Esophagus (tissue), 2 donors: ENCODE data around the gene ADARB2. TPM values are rescaled to one million over a fixed set of nuclear protein-coding genes. Genes with fewer than 3 reads are reported as not detected.
"Not testable (repeated sequence)": the region's sequence is repeated elsewhere in the genome, so short reads cannot be mapped to it uniquely, and the experiment has no call there.

Source experiments
- H3K27ac ChIP-seq, 2 donors: one replicate each; pipeline ENCODE4 v1.5.1; 2013; ENCODE audit warnings: low read depth in 2 of 2, mild to moderate bottlenecking in 2 of 2, inconsistent platforms in 1 of 2, low read length in 1 of 2, moderate library complexity in 1 of 2
- H3K27me3 ChIP-seq, 2 donors: one replicate each; pipeline ENCODE4 v1.6.1; 2013; ENCODE audit warnings: low read length in 2 of 2, control low read depth in 1 of 2, mild to moderate bottlenecking in 1 of 2; ENCODE audit not compliant: insufficient read depth in 2 of 2, control insufficient read depth in 1 of 2
- H3K36me3 ChIP-seq, 2 donors: one replicate each; pipeline ENCODE4 v1.6.1; 2013; ENCODE audit warnings: low read length in 1 of 2; ENCODE audit not compliant: control insufficient read depth in 2 of 2, insufficient read depth in 2 of 2
- H3K4me1 ChIP-seq, 2 donors: one replicate each; pipeline ENCODE4 v1.6.1; 2013; ENCODE audit warnings: low read length in 1 of 2; ENCODE audit not compliant: control insufficient read depth in 2 of 2, insufficient read depth in 2 of 2
- H3K4me3 ChIP-seq, 2 donors: one replicate each; pipeline ENCODE4 v1.5.1; 2013; ENCODE audit warnings: low read length in 2 of 2, mild to moderate bottlenecking in 2 of 2, low read depth in 1 of 2, moderate library complexity in 1 of 2
- H3K9me3 ChIP-seq, 2 donors: one replicate each; pipeline ENCODE4 v1.6.1; 2013; ENCODE audit warnings: mild to moderate bottlenecking in 2 of 2, low read depth in 1 of 2, low read length in 1 of 2, moderate library complexity in 1 of 2; ENCODE audit not compliant: control insufficient read depth in 2 of 2, insufficient read depth in 1 of 2
- WGBS, 2 donors: extraction: QIAGEN DNeasy Blood & Tissue Kit; methylation state at CpG; one replicate each; pipeline ENCODE4 v1.1.7; 2013; 5-methylcytosine and 5-hydroxymethylcytosine counted together
- polyA plus RNA-seq, 2 donors: library from polyadenylated mRNA; stranded (reverse); fragments of 200-250 nt; gene quantifications; one replicate each; pipeline ENCODE4 v1.2.3, GENCODE V29; 2013
- donor health status: healthy with polysubstance abuse.
- donor health status: Bipolar disorder and iron deficiency.

The ADARB2 gene
- polyA plus RNA-seq, 2 donors, result 0.33 to 0.65 TPM

- not testable (repeated sequence) for H3K27me3 ChIP-seq, H3K36me3 ChIP-seq, H3K4me3 ChIP-seq, H3K9me3 ChIP-seq, H3K4me1 ChIP-seq, H3K27ac ChIP-seq
- WGBS, 2 donors, result 42 to 60% methylated on average over 13 of the region's 13 CpGs
Observed at GRCh38 chr10:1248262-1248630, 489.1 kb downstream of the ADARB2 start.

- H3K4me3 ChIP-seq, result no peak overlapping the region
- H3K4me1 ChIP-seq, result no peaks in the 10 kb centered on the region
- no peaks in the 10 kb centered on the region for H3K9me3 ChIP-seq
- no peaks in the 10 kb centered on the region for H3K36me3 ChIP-seq
- no peak overlapping the region for H3K27ac ChIP-seq
- 75 to 79% methylated on average over 17 of the region's 17 CpGs for WGBS, 2 donors
- no peaks in the 10 kb centered on the region for H3K27me3 ChIP-seq
Observed at GRCh38 chr10:1247598-1248261, 489.6 kb downstream of the ADARB2 start.

GRCh38 chr10:1244493-1244892 is 492.8 kb downstream of the ADARB2 start:
- H3K9me3 ChIP-seq, result no peaks in the 10 kb centered on the region
- H3K4me3 ChIP-seq, result no peak overlapping the region
- WGBS, 2 donors, result 94 to 95% methylated on average over 18 of the region's 18 CpGs
- H3K27ac ChIP-seq, result no peak overlapping the region
- H3K27me3 ChIP-seq, result no peaks in the 10 kb centered on the region
- no peaks in the 10 kb centered on the region for H3K36me3 ChIP-seq
- H3K4me1 ChIP-seq, result no peaks in the 10 kb centered on the region

GRCh38 chr10:1243486-1244234 is 493.7 kb downstream of the ADARB2 start:
- Histone ChIP-seq H3K4me3 (no peak overlapping the region), H3K4me1 (no peaks in the 10 kb centered on the region), H3K36me3 (no peaks in the 10 kb centered on the region), H3K27ac (no peak overlapping the region), H3K27me3 (no peaks in the 10 kb centered on the region), H3K9me3 (no peaks in the 10 kb centered on the region)
- WGBS, 2 donors, result 75 to 84% methylated on average over 21 to 22 of the region's 22 CpGs

GRCh38 chr10:1242975-1243374 is 494.4 kb downstream of the ADARB2 start:
- Histone ChIP-seq H3K27me3 (no peaks in the 10 kb centered on the region), H3K9me3 (no peaks in the 10 kb centered on the region), H3K4me1 (no peaks in the 10 kb centered on the region), H3K36me3 (no peaks in the 10 kb centered on the region), H3K27ac (no peak overlapping the region), H3K4me3 (no peak overlapping the region)
- 82 to 86% methylated on average over 18 of the region's 18 CpGs for WGBS, 2 donors

- H3K4me1 ChIP-seq, result no peaks in the 10 kb centered on the region
- H3K9me3 ChIP-seq, result no peaks in the 10 kb centered on the region
- 90 to 92% methylated on average over 34 of the region's 34 CpGs for WGBS, 2 donors
- H3K4me3 ChIP-seq, result no peak overlapping the region
- no peaks in the 10 kb centered on the region for H3K27me3 ChIP-seq
- no peaks in the 10 kb centered on the region for H3K36me3 ChIP-seq
- H3K27ac ChIP-seq, result no peak overlapping the region
Observed at GRCh38 chr10:1241973-1242935, 495.1 kb downstream of the ADARB2 start.

GRCh38 chr10:1241322-1241890 is 495.9 kb downstream of the ADARB2 start:
- 91 to 94% methylated on average over 16 of the region's 16 CpGs for WGBS, 2 donors
- H3K27ac ChIP-seq, result no peak overlapping the region
- H3K27me3 ChIP-seq, result no peaks in the 10 kb centered on the region
- no peaks in the 10 kb centered on the region for H3K4me1 ChIP-seq
- H3K36me3 ChIP-seq, result no peaks in the 10 kb centered on the region
- H3K4me3 ChIP-seq, result no peak overlapping the region
- no peaks in the 10 kb centered on the region for H3K9me3 ChIP-seq

- Histone ChIP-seq H3K4me3 (no peak overlapping the region), H3K27ac (no peak overlapping the region), H3K36me3 (no peaks in the 10 kb centered on the region), H3K27me3 (no peaks in the 10 kb centered on the region), H3K4me1 (no peaks in the 10 kb centered on the region), H3K9me3 (no peaks in the 10 kb centered on the region)
- WGBS, 2 donors, result 30 to 36% methylated on average over 8 of the region's 8 CpGs
Observed at GRCh38 chr10:1240341-1240775, 497.0 kb downstream of the ADARB2 start.

- Histone ChIP-seq H3K4me1 (peaks cover 0 to 4% of the 10 kb centered on the region in 2 donors), H3K27me3 (no peaks in the 10 kb centered on the region), H3K27ac (no peak overlapping the region), H3K9me3 (peaks cover 0 to 6% of the 10 kb centered on the region in 2 donors), H3K4me3 (no peak overlapping the region), H3K36me3 (no peaks in the 10 kb centered on the region)
- WGBS, 2 donors, result 89% methylated on average over 9 of the region's 9 CpGs
Observed at GRCh38 chr10:1233031-1233430, 504.3 kb downstream of the ADARB2 start.
